Transverse colon (tissue), 4 donors: ENCODE measurements around the gene FAM217B. TPM values are rescaled to one million over a fixed set of nuclear protein-coding genes. Genes with fewer than 3 reads are reported as not detected.

ENCODE experiments used
- DNase-seq: peaks from one replicate; pipeline ENCODE4 v3.0.0-alpha.2; 2019
- H3K27ac ChIP-seq, 4 donors: fragments of 200-600 bp; sonication (generic); 2 replicates each; pipeline ENCODE4 v1.5.1; 2016 to 2018; ENCODE audit warnings: inconsistent platforms in 4 of 4
- H3K27me3 ChIP-seq: fragments of 200-600 bp; sonication (generic); 2 replicates; pipeline ENCODE4 v1.5.1; 2017; ENCODE audit warnings: inconsistent platforms
- H3K36me3 ChIP-seq, 4 donors: fragments of 200-600 bp; sonication (generic); 2 replicates each; pipeline ENCODE4 v1.5.1; 2017 to 2019; ENCODE audit warnings: inconsistent platforms in 4 of 4
- H3K4me1 ChIP-seq, 4 donors: fragments of 200-600 bp; sonication (generic); 2 replicates each; pipeline ENCODE4 v1.5.1; 2017 to 2020; ENCODE audit warnings: inconsistent platforms in 4 of 4
- H3K4me3 ChIP-seq, 4 donors: fragments of 200-600 bp; sonication (generic); 1 replicate in 1 of 4; 2 replicates in 3 of 4; pipeline versions ENCODE4 v1.5.1 to v1.6.1; 2017 to 2019; ENCODE audit warnings: inconsistent platforms in 4 of 4
- H3K9me3 ChIP-seq, 2 donors: fragments of 200-600 bp; sonication (generic); 2 replicates each; pipeline ENCODE4 v1.5.1; 2017 to 2019; ENCODE audit warnings: inconsistent platforms in 2 of 2
- EP300 ChIP-seq: sonication (generic); formaldehyde crosslinking; IDR thresholded peaks from one replicate; pipeline ENCODE4 v1.6.1; 2017; ENCODE audit warnings: antibody characterized with exemption, low read depth
- POLR2A ChIP-seq: fragments of 450-650 bp; IDR thresholded peaks from one replicate; pipeline ENCODE4 v1.6.1; 2016; ENCODE audit warnings: antibody characterized with exemption, mild to moderate bottlenecking, moderate library complexity
- POLR2AphosphoS5 ChIP-seq, 3 donors: sonication (generic); formaldehyde crosslinking; IDR thresholded peaks; one replicate each; pipeline ENCODE4 v1.6.1; 2016; ENCODE audit warnings: antibody characterized with exemption in 3 of 3
- WGBS, 2 donors: methylation state at CpG; one replicate each; pipeline ENCODE4 v1.1.5; 2018; ENCODE audit warnings: low coverage in 1 of 2; 5-methylcytosine and 5-hydroxymethylcytosine counted together
- in situ Hi-C, 4 donors: fragments of 200-750 bp; cut with MboI; loops; one replicate each; pipeline versions ENCODE4 v1.15.0 to v1.15.1; 2017; ENCODE audit warnings: low sequenced_read_pairs in 3 of 4, low pct_ligation_motif_present in 1 of 4, low pct_unique_long_range_greater_than_20kb in 1 of 4
- intact Hi-C: fragments of 100-400 bp; cut with DNase I; formaldehyde crosslinking; loops from one replicate; pipeline ENCODE4 v1.15.1; 2023; ENCODE audit warnings: low total_unique reads
- total RNA-seq, 4 donors: library from RNA; depleted of rRNA; stranded (reverse); fragments of >200 nt; gene quantifications; one replicate each; pipeline ENCODE4 v1.1.0, GENCODE V29; 2016
- TF ChIP-seq, protein P1 (sequence below), 5 experiments: fragments of 200-600 bp in 3 of 5; fragments of 450-650 bp in 2 of 5; sonication (generic) in 3 of 5; IDR thresholded peaks; 1 replicate in 2 of 5; 2 replicates in 3 of 5; pipeline ENCODE4 v1.5.1; 2016 to 2017; ENCODE audit warnings: antibody characterized with exemption in 5 of 5, inconsistent platforms in 3 of 5, mild to moderate bottlenecking in 2 of 5, moderate library complexity in 1 of 5

Gene FAM217B
- total RNA-seq, 4 donors from 2014 or later: 2.2 to 12.2 (median 6.2) TPM

GRCh38 chr20:59972037-59972801, 32.0 kb downstream of the FAM217B start:
- no peak for DNase-seq
- no peak overlapping the region for H3K4me3 ChIP-seq
- H3K9me3 ChIP-seq: no peaks in the 10 kb centered on the region
- TF ChIP-seq POLR2AphosphoS5 (IDR thresholded peaks at IDR 0.05) (no peak), POLR2A (no peak), EP300 (no peak)
- TF ChIP-seq, protein P1, sequence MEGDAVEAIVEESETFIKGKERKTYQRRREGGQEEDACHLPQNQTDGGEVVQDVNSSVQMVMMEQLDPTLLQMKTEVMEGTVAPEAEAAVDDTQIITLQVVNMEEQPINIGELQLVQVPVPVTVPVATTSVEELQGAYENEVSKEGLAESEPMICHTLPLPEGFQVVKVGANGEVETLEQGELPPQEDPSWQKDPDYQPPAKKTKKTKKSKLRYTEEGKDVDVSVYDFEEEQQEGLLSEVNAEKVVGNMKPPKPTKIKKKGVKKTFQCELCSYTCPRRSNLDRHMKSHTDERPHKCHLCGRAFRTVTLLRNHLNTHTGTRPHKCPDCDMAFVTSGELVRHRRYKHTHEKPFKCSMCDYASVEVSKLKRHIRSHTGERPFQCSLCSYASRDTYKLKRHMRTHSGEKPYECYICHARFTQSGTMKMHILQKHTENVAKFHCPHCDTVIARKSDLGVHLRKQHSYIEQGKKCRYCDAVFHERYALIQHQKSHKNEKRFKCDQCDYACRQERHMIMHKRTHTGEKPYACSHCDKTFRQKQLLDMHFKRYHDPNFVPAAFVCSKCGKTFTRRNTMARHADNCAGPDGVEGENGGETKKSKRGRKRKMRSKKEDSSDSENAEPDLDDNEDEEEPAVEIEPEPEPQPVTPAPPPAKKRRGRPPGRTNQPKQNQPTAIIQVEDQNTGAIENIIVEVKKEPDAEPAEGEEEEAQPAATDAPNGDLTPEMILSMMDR (IDR thresholded peaks at IDR 0.05): no peak
- no peak overlapping the region for H3K27ac ChIP-seq
- H3K4me1 ChIP-seq: peaks cover 0 to 5% (median 2%) of the 10 kb centered on the region in 4 donors
- H3K27me3 ChIP-seq: no peaks in the 10 kb centered on the region
- H3K36me3 ChIP-seq: no peaks in the 10 kb centered on the region
- 58 to 63% methylated on average over 12 of the region's 12 CpGs for WGBS, 2 donors
- in situ Hi-C loops: no loop called here
- intact Hi-C loops: no loop called here

- H3K4me1 ChIP-seq: peaks cover 0 to 5% (median 0%) of the 10 kb centered on the region in 4 donors
- H3K4me3 ChIP-seq: no peak overlapping the region
- H3K36me3 ChIP-seq: no peaks in the 10 kb centered on the region
- WGBS, 2 donors: 51 to 61% methylated on average over 5 to 6 of the region's 6 CpGs
- no peaks in the 10 kb centered on the region for H3K27me3 ChIP-seq
- no peak overlapping the region for H3K27ac ChIP-seq
- in situ Hi-C loops: no loop called here
- intact Hi-C loops: no loop called here
- DNase-seq: no peak
- no peaks in the 10 kb centered on the region for H3K9me3 ChIP-seq
- no peak for TF ChIP-seq EP300
- TF ChIP-seq POLR2AphosphoS5 (IDR thresholded peaks at IDR 0.05): no peak
- TF ChIP-seq, protein P1 (IDR thresholded peaks at IDR 0.05): no peak
- no peak for TF ChIP-seq POLR2A
Measured at GRCh38 chr20:59976156-59976782, 36.1 kb downstream of the FAM217B start.

DNA sequence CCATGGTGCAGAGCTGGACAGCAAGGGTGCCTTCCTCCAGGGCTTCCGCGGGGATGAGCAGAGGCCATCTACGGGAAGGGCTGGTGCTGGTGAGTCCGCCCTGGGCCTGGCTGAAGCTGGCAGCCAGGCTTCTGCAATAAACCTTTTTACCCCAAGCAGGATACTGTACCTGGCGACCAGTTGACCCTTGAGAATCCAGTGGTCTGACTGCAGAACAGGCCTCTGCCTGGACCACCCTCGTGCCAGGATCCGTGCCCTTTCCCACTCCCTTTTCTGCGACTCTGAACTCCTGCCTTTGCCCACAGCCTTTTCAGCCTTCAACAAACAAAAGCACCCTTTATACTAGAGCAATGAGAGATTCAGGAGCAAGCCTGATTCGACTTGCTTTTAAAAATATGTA, 36.9 kb downstream of the FAM217B start:
- in situ Hi-C loops: no loop called here
- no peak overlapping the region for H3K4me3 ChIP-seq
- TF ChIP-seq POLR2AphosphoS5 (IDR thresholded peaks at IDR 0.05): no peak
- no peak for TF ChIP-seq EP300

GRCh38 chr20:59983076-59983475, 42.9 kb downstream of the FAM217B start:
- intact Hi-C loops: no loop called here
- Histone ChIP-seq H3K36me3 (no peaks in the 10 kb centered on the region), H3K27me3 (no peaks in the 10 kb centered on the region), H3K9me3 (no peaks in the 10 kb centered on the region), H3K27ac (no peak overlapping the region), H3K4me3 (no peak overlapping the region), H3K4me1 (no peaks in the 10 kb centered on the region)
- in situ Hi-C loops: no loop called here
- 85 to 93% methylated on average over 9 of the region's 9 CpGs for WGBS, 2 donors
- TF ChIP-seq, protein P1 (IDR thresholded peaks at IDR 0.05): no peak
- no peak for TF ChIP-seq POLR2AphosphoS5 (IDR thresholded peaks at IDR 0.05)
- no peak for TF ChIP-seq POLR2A
- TF ChIP-seq EP300: no peak
- DNase-seq: no peak

More for the DNA sequence above, 36.9 kb downstream of the FAM217B start:
- Histone ChIP-seq H3K9me3 (no peaks in the 10 kb centered on the region), H3K36me3 (no peaks in the 10 kb centered on the region), H3K27me3 (no peaks in the 10 kb centered on the region), H3K4me1 (peaks cover 0 to 5% (median 0%) of the 10 kb centered on the region in 4 donors), H3K27ac (no peak overlapping the region)
- 81 to 82% methylated on average over 2 to 9 of the region's 9 CpGs for WGBS, 2 donors
- intact Hi-C loops: no loop called here
- no peak for DNase-seq
